HepG2 (cell line): Measurements from ENCODE around the gene POMGNT2. TPM values are rescaled to one million over a fixed set of nuclear protein-coding genes. Genes with fewer than 3 reads are reported as not detected.

Experiments
- ATAC-seq: fragments of 200-7000 bp; cut with Tn5 transposase; 3 replicates; pipeline ENCODE4 v1.9.1; 2020; ENCODE audit warnings: mild to moderate bottlenecking, moderate library complexity
- BruUV-seq: library from RNA; stranded (reverse); fragments of 400-500 nt; replicated peaks from 2 replicates; lab custom pipeline; 2021; lab: Mats Ljungman, UMichigan
- CTCF ChIA-PET: fragments of 300-600 bp; formaldehyde crosslinking; extraction: SDS; loops from one replicate; lab custom pipeline; 2021; ENCODE audit warnings: low total read pairs, inconsistent platforms, low intra/inter-chr PET ratio; lab: Yijun Ruan, JAX
- POLR2A ChIA-PET: fragments of 350-600 bp; sonication (Branson Sonifier 250); formaldehyde crosslinking; loops from one replicate; lab custom pipeline; 2020; ENCODE audit warnings: antibody characterized with exemption, inconsistent platforms; lab: Yijun Ruan, JAX
- DNase-seq: peaks from one replicate; pipeline ENCODE4 v3.0.0-alpha.2; 2015; ENCODE audit warnings: low spot score
- FAIRE-seq: peaks from 3 replicates; lab custom pipeline; 2011; peaks lifted over from hg19 to GRCh38; lab: Jason Lieb, UNC
- H2AFZ ChIP-seq: one replicate; pipeline ENCODE4 v1.6.1; 2011; ENCODE audit warnings: low read length, inconsistent platforms
- H3K27ac ChIP-seq: fragments of 300-600 bp; 3 replicates; pipeline ENCODE4 v1.8.0; 2011; ENCODE audit warnings: mixed run types, mild to moderate bottlenecking, mixed read lengths, low read length, inconsistent platforms; ENCODE audit not compliant: insufficient read depth; ENCODE audit errors: extremely low read length
- H3K27me3 ChIP-seq, 2 experiments: fragments of 200-600 bp in 1 of 2; 2 replicates in 1 of 2; 3 replicates in 1 of 2; pipeline versions ENCODE4 v1.6.0 to v1.8.0; 2011; ENCODE audit warnings: low read length in 2 of 2, mild to moderate bottlenecking in 2 of 2, moderate library complexity in 2 of 2, inconsistent platforms in 1 of 2; ENCODE audit not compliant: insufficient read depth in 2 of 2, control insufficient read depth in 1 of 2
- H3K36me3 ChIP-seq, 2 experiments: fragments of 200-600 bp in 1 of 2; replicated peaks in 1 of 2; 2 replicates in 1 of 2; 3 replicates in 1 of 2; pipeline versions ENCODE4 v1.5.1 to v1.8.0; 2011; ENCODE audit warnings: low read length in 2 of 2, inconsistent platforms in 1 of 2; ENCODE audit not compliant: insufficient read depth in 2 of 2, control insufficient read depth in 1 of 2
- H3K4me1 ChIP-seq: 2 replicates; pipeline ENCODE4 v1.5.1; 2012; ENCODE audit warnings: low read length, inconsistent platforms; ENCODE audit not compliant: insufficient read depth
- H3K4me2 ChIP-seq: 2 replicates; pipeline ENCODE4 v1.6.0; 2011; ENCODE audit warnings: low read depth, low read length, inconsistent platforms
- H3K4me3 ChIP-seq, 3 experiments: fragments of 200-600 bp in 1 of 3; sonication (generic), shearing (Covaris generic) in 1 of 3; replicated peaks in 1 of 3; 2 replicates each; pipeline ENCODE4 v1.5.1; 2011 to 2016; ENCODE audit warnings: low read length in 3 of 3, inconsistent platforms in 2 of 3, low read depth in 2 of 3, mild to moderate bottlenecking in 2 of 3, control low read depth in 1 of 3, mixed read lengths in 1 of 3; ENCODE audit not compliant: insufficient read depth in 1 of 3
- H3K79me2 ChIP-seq: one replicate; pipeline ENCODE4 v1.6.1; 2011; ENCODE audit warnings: low read length, inconsistent platforms; ENCODE audit not compliant: insufficient read depth
- H3K9ac ChIP-seq: 2 replicates; pipeline ENCODE4 v1.6.0; 2011; ENCODE audit warnings: mild to moderate bottlenecking, low read depth, low read length, inconsistent platforms; ENCODE audit not compliant: insufficient read depth
- H3K9me3 ChIP-seq: 2 replicates; pipeline ENCODE4 v1.5.1; 2012; ENCODE audit warnings: mild to moderate bottlenecking, low read length
- H4K20me1 ChIP-seq: 2 replicates; pipeline ENCODE4 v1.6.0; 2011; ENCODE audit warnings: inconsistent platforms, mild to moderate bottlenecking, low read length, moderate library complexity; ENCODE audit not compliant: insufficient read depth
- CCDC6 ChIP-seq: sonication (generic); formaldehyde crosslinking; IDR thresholded peaks from 2 replicates; pipeline ENCODE4 v1.8.1; 2022; ENCODE audit warnings: mild to moderate bottlenecking, missing genetic modification reagents, moderate library complexity
- DMAP1 ChIP-seq: IDR thresholded peaks from 2 replicates; pipeline ENCODE4 v1.6.1; 2016
- DPF2 ChIP-seq: sonication (generic); formaldehyde crosslinking; IDR thresholded peaks from 2 replicates; pipeline ENCODE4 v1.4.0; 2020; ENCODE audit warnings: mild to moderate bottlenecking, low read depth, missing genetic modification reagents, borderline replicate concordance
- HNRNPLL ChIP-seq: fragments of 200-400 bp; formaldehyde crosslinking; IDR thresholded peaks from 2 replicates; pipeline ENCODE4 v1.6.1; 2017; ENCODE audit warnings: mild to moderate bottlenecking, low read depth, low read length; ENCODE audit not compliant: poor library complexity, severe bottlenecking
- LCORL ChIP-seq, 2 experiments: fragments of 450-650 bp in 1 of 2; sonication (generic) in 1 of 2; formaldehyde crosslinking in 1 of 2; IDR thresholded peaks; 2 replicates each; pipeline versions ENCODE4 v1.5.0 to v1.6.1; 2017 to 2020; ENCODE audit warnings: antibody characterized with exemption in 1 of 2, missing genetic modification reagents in 1 of 2
- NR1H2 ChIP-seq: sonication (generic); formaldehyde crosslinking; IDR thresholded peaks from 2 replicates; pipeline ENCODE4 v1.8.1; 2022; ENCODE audit warnings: low read depth, missing genetic modification reagents, borderline replicate concordance
- SALL2 ChIP-seq: sonication (generic); formaldehyde crosslinking; IDR thresholded peaks from 2 replicates; pipeline ENCODE4 v1.8.1; 2023; ENCODE audit warnings: mild to moderate bottlenecking, missing genetic modification reagents, inconsistent platforms
- ZNF10 ChIP-seq: sonication (generic); formaldehyde crosslinking; IDR thresholded peaks from 2 replicates; pipeline ENCODE4 v1.4.0; 2020; ENCODE audit warnings: mild to moderate bottlenecking, low read depth, missing genetic modification reagents, borderline replicate concordance
- ZNF30 ChIP-seq: sonication (generic); formaldehyde crosslinking; IDR thresholded peaks from 2 replicates; pipeline ENCODE4 v1.5.0; 2020; ENCODE audit warnings: mild to moderate bottlenecking, missing genetic modification reagents
- WGBS: methylation state at CpG from one replicate; pipeline ENCODE4 v1.1.6; 2017; ENCODE audit warnings: low lambda C conversion rate; 5-methylcytosine and 5-hydroxymethylcytosine counted together
- in situ Hi-C: cut with HindIII; loops from 2 replicates; pipeline ENCODE4 v1.10.0; 2017; ENCODE audit warnings: low pct_unique_long_range_greater_than_20kb; ENCODE audit not compliant: extremely low pct_ligation_motif_present
- intact Hi-C: fragments of 100-400 bp; cut with micrococcal nuclease; formaldehyde crosslinking; loops from one replicate; pipeline ENCODE4 v1.10.0; 2022; ENCODE audit not compliant: unreplicated experiment
- polyA plus RNA-seq, 8 experiments: library from polyadenylated mRNA; depleted of rRNA in 3 of 8; stranded (reverse) in 7 of 8; unstranded in 1 of 8; fragments of >200 nt; fragmentation: Illumina TruSeq in 4 of 8; extraction: Trizol in 4 of 8; gene quantifications; 2 replicates each; pipeline versions ENCODE4 v1.2.1 to v1.2.3, GENCODE V29; 2011 to 2016; ENCODE audit warnings: low read depth in 4 of 8, missing spikeins in 1 of 8, mixed read lengths in 1 of 8; ENCODE audit not compliant: insufficient read depth in 1 of 8
- total RNA-seq, 5 experiments: library from RNA; depleted of rRNA; stranded (reverse); fragments of >200 nt; fragmentation: Illumina TruSeq; extraction: Trizol; gene quantifications; 2 replicates each; pipeline ENCODE4 v1.2.3, GENCODE V29; 2016; ENCODE audit warnings: low read depth in 1 of 5
- TF ChIP-seq, protein P1 (sequence below): IDR thresholded peaks from 2 replicates; pipeline ENCODE4 v1.6.1; 2016; ENCODE audit warnings: missing biosample characterization, missing genetic modification reagents, low read depth
- TF ChIP-seq, protein P2 (sequence below): sonication (generic); formaldehyde crosslinking; IDR thresholded peaks from 2 replicates; pipeline ENCODE4 v1.8.0; 2022; ENCODE audit warnings: missing genetic modification reagents, mild to moderate bottlenecking, moderate library complexity, borderline replicate concordance

The POMGNT2 gene
- total and polyA plus RNA-seq, 2 of the 13 experiments (the other 11 are each of a cell fraction or from before 2014, with no cell fraction given) = 10.5 to 12.4 TPM

GRCh38 chr3:43154980-43155379 lies 49.1 kb upstream of the POMGNT2 start:
- FAIRE-seq = no peak
- ChIA-PET CTCF (interaction anchor here (2.3 kb wide), 1 partner anchor 193 kb away, joined by 11 read pairs; no protein-coding TSS in a partner anchor), POLR2A (no interaction called here)
- TF ChIP-seq, protein P1, sequence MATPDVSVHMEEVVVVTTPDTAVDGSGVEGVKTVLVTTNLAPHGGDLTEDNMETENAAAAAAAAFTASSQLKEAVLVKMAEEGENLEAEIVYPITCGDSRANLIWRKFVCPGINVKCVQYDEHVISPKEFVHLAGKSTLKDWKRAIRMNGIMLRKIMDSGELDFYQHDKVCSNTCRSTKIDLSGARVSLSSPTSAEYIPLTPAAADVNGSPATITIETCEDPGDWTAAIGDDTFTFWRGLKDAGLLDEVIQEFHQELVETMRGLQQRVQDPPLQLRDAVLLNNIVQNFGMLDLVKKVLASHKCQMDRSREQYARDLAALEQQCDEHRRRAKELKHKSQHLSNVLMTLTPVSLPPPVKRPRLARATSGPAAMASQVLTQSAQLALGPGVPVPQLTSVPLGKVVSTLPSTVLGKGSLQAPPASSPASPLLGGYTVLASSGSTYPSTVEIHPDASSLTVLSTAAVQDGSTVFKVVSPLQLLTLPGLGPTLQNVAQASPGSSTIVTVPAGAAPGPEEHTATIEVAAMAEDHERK = no peak
- TF ChIP-seq NR1H2 (CRISPR knock-in tag) (no peak), ZNF30 (no peak), CCDC6 (CRISPR knock-in tag) (no peak), ZNF10 (CRISPR knock-in tag) (no peak), DPF2 (CRISPR knock-in tag) (no peak), DMAP1 (CRISPR knock-in tag) (no peak), SALL2 (CRISPR knock-in tag) (no peak), LCORL (IDR thresholded peaks at IDR 0.05) (no peak), LCORL (CRISPR knock-in tag; IDR thresholded peaks at IDR 0.05) (no peak), HNRNPLL (no peak)
- TF ChIP-seq, protein P2, sequence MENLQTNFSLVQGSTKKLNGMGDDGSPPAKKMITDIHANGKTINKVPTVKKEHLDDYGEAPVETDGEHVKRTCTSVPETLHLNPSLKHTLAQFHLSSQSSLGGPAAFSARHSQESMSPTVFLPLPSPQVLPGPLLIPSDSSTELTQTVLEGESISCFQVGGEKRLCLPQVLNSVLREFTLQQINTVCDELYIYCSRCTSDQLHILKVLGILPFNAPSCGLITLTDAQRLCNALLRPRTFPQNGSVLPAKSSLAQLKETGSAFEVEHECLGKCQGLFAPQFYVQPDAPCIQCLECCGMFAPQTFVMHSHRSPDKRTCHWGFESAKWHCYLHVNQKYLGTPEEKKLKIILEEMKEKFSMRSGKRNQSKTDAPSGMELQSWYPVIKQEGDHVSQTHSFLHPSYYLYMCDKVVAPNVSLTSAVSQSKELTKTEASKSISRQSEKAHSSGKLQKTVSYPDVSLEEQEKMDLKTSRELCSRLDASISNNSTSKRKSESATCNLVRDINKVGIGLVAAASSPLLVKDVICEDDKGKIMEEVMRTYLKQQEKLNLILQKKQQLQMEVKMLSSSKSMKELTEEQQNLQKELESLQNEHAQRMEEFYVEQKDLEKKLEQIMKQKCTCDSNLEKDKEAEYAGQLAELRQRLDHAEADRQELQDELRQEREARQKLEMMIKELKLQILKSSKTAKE (CRISPR knock-in tag) = no peak
- TF ChIP-seq, all 625 proteins: peak for 0
- Histone ChIP-seq H4K20me1 (no peaks in the 10 kb centered on the region), H3K27ac (no peak overlapping the region), H3K4me3 (no peak overlapping the region), H3K36me3 (no peaks in the 10 kb centered on the region), H3K9me3 (no peaks in the 10 kb centered on the region), H3K79me2 (no peaks in the 10 kb centered on the region), H3K4me2 (no peak overlapping the region), H3K4me1 (no peaks in the 10 kb centered on the region), H3K27me3 (peaks cover 0 to 37% of the 10 kb centered on the region in 2 experiments; a peak in 3 of 5 replicates), H2AFZ (no peak overlapping the region), H3K9ac (no peak overlapping the region)
- ATAC-seq = no peak
- no TSS peak for BruUV-seq
- in situ Hi-C loops = loop anchor here (5.0 kb wide), 1 partner anchor 193 kb away; no protein-coding TSS in a partner anchor
- 15% methylated on average over 5 of the region's 5 CpGs for WGBS
- intact Hi-C loops = loop anchor here (1.0 kb wide), 1 partner anchor 194 kb away; no protein-coding TSS in a partner anchor
- DNase-seq = no peak
